HG02973 (cell line): Measurements from ENCODE around the gene PSTPIP1.

ENCODE experiments used
- ATAC-seq: cut with Tn5 transposase; IDR thresholded peaks from one replicate; pipeline ENCODE4 v1.9.1; 2021; ENCODE audit warnings: moderate library complexity; ENCODE audit not compliant: unreplicated experiment

PSTPIP1 gene

DNA sequence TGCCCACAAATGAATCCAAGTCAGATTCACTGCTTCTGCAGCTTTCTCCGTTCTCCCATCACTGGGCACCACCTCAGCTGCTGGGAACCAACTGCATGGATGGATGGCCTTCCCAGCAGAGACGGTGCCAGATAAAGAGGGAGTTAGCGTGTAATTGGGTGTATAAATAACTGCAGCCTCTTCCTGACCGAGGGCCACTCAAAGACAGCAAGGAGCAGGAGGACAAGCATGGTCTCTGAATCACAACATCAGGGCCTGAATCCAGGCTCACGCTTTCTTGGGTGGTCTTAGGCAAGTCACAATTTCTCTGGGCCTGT lies 44.2 kb downstream of the PSTPIP1 start:
- ATAC-seq = no peak

DNA sequence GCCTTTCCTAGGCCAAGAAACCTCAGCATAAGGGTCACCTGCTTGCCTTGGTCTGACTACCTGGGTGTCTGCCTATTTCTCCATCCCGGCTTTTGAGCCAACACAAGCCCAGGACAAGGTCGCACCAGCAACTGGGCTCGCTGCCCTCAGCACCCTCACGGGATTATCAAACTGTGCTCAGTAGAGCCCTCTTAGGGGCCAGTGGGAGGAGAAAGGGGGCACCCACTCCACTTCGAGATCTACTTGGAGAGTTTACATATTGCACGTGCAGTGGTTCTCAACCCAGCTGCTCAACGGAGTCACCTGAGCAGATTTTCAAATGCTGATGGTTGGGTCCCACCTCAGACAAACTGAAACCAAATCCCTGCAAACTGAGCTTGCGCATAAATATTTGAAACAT lies 44.9 kb downstream of the PSTPIP1 start:
- no peak for ATAC-seq

DNA sequence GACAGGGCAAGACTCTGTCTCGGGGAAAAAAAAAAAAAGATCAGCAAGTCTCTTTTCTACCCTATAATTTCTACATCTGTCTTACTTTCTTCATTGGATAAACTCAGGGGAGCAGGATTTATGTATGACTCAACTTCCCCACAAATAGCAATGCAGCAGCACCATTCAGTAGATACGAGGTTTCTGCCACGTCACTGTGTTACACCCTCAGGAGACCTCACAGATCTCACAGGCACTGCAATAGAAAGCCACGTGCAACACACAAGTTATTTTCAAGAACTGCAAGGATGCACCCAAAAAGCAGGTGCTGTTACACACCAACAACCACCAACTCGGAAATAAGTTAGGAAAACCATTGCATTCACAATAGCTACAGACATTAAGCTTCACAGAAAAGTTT lies 45.7 kb downstream of the PSTPIP1 start:
- ATAC-seq = no peak

DNA sequence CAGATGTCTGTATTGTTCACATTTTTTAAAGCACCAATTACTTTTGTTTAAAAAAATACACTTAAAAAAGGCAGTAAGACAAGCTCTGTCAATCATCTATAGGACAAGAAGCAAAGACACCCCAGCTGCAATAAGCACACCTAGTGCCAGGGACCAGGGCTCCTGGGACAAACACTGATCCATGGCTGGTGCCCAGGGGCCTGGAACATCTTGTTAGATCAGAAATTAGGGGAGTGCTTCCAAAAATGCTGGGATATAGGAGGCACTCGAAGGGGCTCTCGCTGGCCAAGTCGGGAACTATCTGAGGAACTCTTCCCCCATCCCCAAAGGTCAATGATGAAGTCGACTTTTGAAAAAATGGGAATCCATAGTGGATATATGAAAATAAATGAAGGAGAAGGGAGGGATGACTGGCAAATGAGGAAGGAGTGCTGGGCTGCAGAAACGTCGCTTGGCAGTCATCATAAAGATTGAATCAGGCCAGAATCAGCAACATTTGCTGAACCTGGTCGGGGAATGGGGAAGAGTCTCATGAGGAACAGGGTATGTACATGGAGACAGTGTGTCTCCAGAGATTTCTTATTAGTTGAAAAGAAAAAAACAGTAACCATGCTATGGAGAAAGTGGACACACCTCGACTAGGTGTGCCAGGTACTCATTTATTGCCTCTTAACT lies 47.5 kb downstream of the PSTPIP1 start:
- no peak for ATAC-seq

DNA sequence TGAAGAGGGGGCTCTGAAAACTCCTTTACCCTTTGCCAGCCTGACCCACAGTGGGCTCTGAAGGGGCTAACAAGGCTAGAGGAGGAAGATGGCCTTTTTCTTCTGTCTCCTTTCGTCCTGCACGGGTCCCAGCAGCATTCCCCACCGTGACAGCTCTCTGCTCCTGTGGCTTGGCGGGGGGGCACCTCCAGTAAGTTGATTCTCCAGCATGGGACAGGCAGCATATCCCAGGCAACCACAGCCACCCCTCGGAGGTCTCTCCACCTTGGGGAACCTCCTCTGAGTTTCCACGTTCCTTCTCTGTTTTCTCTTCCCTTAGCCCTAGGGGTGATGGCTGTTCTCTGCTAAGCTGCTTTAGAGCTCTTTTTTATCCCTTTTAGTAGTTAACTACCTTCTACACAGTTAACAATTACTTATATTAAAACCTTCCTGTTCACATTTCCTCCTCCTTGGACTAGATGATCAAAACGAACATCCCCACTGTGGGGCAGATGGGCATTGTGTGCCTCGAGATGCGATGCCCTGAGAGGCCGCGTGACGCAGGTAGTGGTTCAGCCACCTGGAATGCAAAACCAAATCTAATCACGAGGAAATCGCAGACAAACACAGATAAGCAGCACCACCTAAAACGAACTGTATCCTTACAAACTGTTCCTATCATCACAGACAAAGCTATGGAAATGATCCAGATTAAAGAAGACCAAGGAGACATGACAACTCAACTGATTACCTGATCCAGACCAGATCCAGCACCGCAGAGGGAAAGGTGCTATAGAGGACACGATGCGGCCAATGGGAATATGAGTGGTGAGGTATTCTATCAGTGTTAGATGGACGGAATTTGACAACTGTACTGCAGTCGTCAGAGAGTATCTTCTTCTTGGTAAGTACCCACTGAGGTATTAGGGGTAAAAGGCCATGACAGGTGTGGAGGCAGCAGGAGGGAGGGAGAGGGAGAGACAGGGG lies 48.3 kb downstream of the PSTPIP1 start:
- ATAC-seq = no peak

DNA sequence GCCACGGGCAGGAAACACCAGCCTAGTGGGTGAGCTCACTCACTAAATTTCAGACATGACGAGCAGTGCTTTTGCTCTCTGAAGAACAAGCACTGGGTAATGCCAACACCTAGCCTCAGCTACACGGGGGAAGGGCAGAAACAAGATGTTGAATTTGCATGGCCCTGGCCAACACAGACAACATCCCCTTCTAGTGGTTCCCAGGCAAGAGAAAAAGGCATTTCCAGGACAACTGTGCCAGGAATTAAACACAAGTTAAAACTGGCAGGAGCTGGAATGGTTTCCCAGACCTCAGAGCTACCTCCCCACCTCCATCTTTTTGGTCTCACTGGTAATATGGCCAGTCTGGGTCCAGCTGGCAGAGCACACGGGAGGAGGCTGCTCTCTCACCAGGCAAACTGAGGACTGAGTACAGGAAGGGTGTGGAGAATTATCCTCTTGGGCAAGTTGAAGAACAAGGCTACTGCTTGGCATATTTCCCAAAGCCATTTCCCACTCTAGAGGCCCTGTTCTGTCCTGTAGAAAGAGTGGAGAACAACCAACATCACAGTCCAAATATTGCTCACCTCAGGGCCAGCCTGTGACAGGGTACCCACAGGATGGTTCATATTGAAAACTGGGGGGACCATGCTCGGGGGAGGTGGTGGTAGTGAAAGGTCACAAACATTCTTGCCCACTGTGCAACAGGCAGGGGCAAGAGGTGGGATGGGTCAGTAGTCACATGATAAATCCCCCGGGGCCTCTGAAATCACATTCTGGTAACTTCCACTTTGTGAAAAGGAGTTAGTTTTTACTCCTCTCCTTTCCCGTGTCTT lies 49.5 kb downstream of the PSTPIP1 start:
- no peak for ATAC-seq

DNA sequence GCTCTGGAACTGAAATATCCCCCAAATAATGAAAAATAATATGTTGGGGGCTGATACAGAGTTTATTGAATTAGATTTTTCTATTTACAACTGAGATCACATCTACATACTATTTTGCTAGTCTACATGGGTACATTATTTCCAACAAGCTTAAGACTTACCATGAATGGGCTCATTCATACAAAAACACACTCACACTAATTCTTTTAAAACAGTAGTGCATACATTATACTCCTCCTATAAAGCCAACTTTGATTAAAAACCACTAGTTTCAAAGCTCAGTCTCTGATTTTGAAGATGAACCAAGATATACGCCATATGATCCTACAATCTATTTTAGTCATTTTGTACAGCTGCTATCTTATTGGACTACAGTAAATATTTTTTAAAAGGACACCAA lies 51.1 kb downstream of the PSTPIP1 start:
- ATAC-seq = no peak

DNA sequence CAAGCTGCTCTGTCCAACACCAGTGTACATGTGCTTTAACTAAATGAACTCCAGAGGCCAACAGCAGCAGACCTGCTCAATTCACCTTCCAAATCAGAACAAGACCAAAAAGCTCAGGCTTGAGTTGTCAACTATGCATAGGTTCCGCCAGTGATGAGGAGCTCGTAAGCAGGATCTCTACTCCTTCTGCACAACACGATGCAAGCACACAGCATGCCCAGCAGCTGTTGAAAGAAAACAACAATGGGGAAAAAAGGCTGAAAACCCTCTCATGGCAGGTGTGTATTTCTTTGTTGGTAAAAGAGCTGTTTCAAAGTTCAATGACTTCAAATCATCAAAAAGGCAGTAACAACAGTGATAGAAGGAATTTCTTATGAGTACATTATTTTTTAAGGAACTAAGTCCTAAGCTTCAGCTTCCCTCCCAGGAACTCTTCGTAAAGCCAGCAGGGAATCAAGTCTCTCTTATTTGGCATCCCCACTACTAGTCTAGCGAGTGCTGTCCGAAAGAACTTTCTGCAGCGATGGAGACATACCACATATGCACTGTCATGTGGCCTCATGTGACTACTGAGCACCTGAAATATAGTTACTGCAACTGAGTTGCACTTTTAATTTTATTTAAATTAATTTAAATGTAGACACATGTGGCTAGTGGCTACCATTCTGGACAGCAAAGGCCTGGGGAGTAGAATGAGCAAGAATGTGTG lies 51.9 kb downstream of the PSTPIP1 start:
- no peak for ATAC-seq

DNA sequence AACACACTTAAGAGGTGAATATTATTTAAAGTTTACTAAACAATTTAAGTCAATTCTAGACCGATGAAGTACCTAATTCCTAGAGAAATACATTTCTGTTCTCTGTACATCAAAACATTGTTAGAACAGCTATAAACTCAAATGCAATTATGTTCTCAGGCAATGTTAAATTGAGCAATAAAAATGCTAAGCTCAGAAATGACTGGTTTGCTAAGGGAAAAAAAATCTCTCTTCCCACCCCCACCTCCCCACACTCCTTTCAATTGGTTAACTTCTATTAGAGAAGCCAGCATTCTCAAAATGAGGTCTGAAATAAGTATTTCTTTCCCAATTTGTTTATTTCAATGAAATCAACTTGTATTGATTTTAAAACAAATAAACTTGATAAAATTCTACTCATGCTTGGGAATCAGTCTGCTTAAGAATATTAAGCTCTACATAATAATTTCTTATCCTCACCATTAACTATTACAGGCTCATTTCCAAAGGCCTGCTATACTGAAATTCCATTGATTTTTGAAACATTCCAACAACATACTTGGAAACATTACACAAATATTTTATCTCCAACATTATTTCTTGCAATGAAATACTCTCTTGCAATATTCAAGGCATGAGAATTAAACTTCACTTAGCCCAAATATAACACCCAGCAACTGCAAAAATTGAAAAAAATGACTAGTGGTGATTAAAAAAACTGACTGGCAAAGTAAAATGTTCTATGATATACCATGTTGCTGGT lies 53.4 kb downstream of the PSTPIP1 start:
- ATAC-seq = no peak

DNA sequence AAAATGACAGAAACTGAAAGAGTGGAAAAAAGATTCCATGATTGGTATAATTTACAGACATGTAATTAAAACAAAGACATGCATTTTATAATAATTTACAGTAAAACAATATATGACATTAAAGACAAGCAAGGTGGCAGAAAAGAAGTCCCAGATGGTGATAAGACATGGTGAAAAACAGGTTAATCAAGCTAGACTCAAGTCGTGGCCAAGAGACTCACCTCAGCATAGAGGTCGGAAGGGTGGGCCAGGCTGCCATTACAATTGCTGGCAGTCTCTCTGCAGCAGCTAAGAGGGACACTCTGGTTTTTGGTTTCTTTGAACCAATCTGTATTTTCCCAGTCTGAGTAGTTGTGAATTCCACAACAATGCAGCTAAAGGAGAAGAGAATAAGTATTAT lies 57.6 kb downstream of the PSTPIP1 start:
- ATAC-seq = no peak

DNA sequence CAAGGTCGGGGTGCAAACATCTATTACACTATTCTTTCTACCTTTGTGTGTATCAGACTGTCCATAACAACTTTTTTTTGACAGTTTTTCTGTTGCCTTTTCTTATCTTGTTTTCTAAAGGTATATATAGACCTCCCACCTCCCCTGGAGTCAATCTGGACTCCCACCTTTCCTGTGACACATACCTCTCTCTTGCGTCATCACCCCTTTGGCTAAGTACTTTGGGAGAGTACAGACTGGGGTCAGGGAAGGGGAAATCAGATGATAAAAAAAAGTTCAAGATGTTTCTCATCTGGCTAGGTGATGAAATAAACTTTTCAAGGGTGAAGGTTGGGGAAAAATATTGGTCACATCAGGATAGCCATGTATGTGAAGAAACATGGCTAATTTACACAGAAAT lies 58.8 kb downstream of the PSTPIP1 start:
- no peak for ATAC-seq

DNA sequence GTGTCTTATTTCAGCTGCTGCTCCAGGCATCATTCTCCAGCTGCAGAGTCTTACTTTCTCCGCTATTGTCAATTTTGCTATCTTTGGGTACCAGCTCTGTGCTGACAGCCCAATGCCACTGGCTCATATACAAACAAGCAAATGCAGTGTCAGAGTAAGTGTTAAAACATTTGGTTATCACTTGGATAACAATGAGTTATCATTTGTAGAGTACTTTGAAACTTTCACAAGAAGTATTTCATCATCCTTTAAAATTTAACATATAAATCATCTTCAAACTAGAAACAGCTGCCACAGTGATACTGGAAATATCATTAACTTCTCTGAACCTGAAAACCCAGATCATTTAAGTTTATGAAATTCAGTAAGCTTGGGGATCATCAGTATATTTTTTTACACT lies 62.1 kb downstream of the PSTPIP1 start:
- ATAC-seq = no peak

DNA sequence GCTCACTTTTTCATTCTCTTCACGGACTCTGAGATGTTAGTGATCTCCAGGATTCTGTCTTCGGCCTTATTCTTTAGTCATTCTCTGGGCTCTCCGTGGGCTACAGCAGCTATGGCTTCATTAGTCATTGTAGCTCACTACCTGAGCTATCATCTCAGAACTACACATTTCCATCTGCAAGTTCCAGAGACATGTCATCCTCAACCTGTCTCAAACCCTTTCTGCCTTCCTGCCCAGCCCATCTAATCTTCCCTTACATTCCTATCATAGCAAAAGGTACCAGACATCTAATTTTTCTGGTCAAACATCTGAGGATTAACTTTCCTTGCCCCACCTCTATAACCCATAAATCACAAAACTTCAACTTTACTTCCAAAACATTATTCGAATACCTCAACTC lies 62.8 kb downstream of the PSTPIP1 start:
- no peak for ATAC-seq

DNA sequence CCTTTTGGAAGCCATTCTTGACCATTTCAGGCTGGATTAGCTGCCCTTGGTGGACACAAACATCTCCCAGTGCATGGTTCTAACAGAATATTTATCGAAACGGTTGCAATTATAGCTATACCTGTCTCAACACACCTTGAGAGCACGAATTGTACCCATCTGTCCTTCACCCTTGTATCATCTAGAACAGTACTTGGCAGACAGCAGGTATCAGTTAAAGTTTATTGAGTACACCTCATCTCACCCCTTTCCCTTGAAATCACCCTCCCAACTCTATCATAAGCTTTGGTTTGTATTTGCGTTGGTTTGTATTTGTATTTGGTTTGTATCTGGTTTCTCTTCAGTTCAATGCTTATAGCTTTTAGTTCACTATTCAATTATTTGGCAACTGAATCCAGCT lies 63.5 kb downstream of the PSTPIP1 start:
- ATAC-seq = no peak

DNA sequence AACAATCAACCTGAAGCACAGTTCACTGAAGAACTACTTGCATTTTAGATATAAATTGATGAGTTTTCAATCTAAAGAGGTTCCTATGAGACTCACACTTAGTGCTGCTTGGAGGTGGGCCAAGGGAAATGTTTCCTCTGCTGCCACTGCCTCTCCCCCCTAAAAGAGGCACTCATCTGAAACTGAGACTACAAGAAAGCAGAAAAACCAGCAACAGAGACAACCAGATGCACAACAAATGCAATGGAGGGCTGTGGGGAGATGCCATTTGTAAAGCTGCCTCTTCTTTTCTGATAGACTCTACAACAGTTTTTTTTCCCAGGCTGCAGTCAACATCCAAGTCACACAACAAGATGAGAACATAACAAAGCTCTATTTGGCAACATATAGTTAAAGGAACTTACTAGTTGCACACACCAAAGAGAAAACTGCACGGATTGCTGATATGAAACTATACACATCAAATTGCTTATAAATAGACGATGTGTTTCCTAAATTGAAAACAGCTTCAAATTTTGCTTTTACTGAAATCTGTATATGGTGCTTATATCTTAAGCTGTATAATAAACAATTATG lies 64.9 kb downstream of the PSTPIP1 start:
- ATAC-seq = no peak

DNA sequence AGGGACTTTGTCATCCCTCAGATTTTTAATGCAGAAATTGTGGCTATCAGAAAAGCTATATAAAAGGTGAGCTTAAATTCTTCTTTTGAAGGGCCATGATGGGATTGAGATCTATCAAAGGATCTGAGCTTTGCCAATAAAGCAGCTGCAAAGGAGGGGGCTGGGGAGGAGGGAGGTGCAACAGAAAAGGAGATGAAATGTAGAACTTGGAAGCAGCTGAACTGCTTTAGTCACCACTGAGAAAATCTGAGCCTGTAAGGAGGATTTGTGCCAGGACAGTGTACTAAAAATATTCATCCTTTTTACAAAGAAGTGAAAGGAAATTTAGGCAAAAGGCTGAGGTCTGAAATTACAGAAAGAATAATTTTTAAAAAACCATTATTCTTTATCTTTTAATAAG lies 65.6 kb downstream of the PSTPIP1 start:
- no peak for ATAC-seq

DNA sequence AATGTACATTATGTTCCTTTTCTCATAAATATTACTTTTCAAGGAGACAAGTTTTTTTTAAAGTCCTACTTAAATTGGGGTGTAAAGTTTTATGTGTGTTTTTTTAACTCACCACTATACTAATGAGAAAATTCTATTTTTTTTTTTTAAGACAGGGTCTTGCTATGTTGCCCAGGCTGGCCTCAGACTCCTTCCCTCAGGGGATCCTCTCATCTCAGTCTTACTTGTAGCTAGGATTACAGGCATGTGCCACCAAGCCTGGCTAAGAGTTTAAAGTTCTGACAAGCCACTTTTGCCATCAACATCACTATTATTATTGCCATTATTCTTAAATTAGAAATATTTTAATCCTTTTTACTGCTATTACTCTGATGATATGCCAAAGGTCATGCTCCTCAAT lies 68.3 kb downstream of the PSTPIP1 start:
- ATAC-seq = no peak

DNA sequence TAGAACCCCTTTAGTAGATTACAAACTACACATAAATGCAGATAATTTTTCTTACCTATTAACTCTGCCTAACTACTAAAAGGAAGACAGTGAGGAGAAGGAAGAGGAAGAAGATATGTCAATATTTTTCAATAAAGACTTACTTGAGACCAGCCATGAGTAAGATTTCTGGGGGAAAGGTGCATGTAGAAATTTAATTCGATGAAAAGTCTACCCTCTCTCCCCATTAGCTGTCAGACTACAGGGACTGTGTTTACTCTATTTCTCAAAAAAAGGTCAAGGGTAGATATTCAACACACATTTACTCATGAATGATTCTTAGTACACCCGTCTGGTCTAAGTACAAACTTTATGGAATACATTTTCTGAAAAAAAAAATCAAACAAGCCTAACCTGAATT lies 69.1 kb downstream of the PSTPIP1 start:
- ATAC-seq = no peak

DNA sequence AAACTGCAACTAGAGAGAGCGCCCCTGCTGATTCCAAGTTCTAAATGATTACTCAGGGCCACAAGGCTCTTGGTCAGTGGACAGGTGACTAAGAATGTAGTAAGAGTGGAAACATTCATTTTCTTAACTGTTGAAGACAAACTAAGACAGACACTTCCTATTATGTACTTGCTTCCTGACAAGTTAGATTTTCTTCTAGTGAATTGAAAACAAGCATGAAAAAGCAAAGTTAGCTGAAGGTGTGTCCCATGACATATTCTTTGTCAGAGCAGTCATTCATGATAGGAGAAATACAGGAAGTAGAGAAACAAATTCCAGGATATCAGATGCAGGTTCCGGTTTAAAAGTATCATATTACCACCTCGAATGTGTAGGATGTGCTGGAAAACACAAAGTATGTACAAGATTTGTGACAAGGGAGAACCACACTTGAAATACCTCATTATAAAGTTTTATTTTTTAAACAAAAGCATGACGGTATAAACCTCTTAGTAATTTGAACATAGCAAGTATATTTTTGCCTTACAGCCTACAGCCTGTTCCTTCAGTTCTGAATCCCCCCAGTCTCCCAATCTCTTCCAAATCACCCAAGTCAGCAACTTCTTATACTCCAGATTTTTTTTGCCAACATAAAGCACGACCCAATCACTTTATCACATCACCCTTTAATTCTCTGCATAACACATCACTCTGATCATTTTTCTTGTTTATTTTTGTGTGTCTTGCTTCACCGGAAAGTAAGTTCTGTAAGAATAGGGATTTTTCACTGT lies 69.8 kb downstream of the PSTPIP1 start:
- ATAC-seq = no peak
